K562 (cell line): Measurements from ENCODE around the gene CEACAM5. TPM values are rescaled to one million over a fixed set of nuclear protein-coding genes. Genes with fewer than 3 reads are reported as not detected.

ENCODE experiments used
- polyA plus RNA-seq, 8 experiments: library from polyadenylated mRNA; depleted of rRNA in 4 of 8; stranded (reverse) in 5 of 8; unstranded in 3 of 8; fragments of >200 nt; fragmentation: Nextera tagmentation in 2 of 8; fragmentation: Illumina TruSeq in 1 of 8; extraction: Ambion mirVana in 2 of 8; extraction: Trizol in 1 of 8; gene quantifications; 2 replicates each; pipeline versions ENCODE4 v1.2.1 to v1.2.3, GENCODE V29; 2011 to 2014; ENCODE audit warnings: inconsistent platforms in 1 of 8, missing spikeins in 1 of 8
- total RNA-seq, 7 experiments: library from RNA; depleted of rRNA in 6 of 7; stranded (reverse); fragments of >200 nt in 6 of 7; fragmentation: Illumina TruSeq in 2 of 7; extraction: Trizol in 2 of 7; gene quantifications; 2 replicates each; pipeline versions ENCODE4 v1.2.1 to v1.2.3, GENCODE V29; 2011 to 2021; ENCODE audit warnings: low replicate concordance in 1 of 7
- TF ChIP-seq, protein P1 (sequence below), 2 experiments: fragments of 450-650 bp; formaldehyde crosslinking in 1 of 2; IDR thresholded peaks; 2 replicates each; pipeline versions ENCODE4 v1.4.0 to v1.6.1; 2014 to 2020; ENCODE audit warnings: mild to moderate bottlenecking in 2 of 2, borderline replicate concordance in 1 of 2, low read depth in 1 of 2

CEACAM5 gene
- total and polyA plus RNA-seq, 9 of the 15 experiments (the other 6 are each of a cell fraction or from before 2014, with no cell fraction given) = 0.33 TPM; not detected in 8

- TF ChIP-seq, protein P1, sequence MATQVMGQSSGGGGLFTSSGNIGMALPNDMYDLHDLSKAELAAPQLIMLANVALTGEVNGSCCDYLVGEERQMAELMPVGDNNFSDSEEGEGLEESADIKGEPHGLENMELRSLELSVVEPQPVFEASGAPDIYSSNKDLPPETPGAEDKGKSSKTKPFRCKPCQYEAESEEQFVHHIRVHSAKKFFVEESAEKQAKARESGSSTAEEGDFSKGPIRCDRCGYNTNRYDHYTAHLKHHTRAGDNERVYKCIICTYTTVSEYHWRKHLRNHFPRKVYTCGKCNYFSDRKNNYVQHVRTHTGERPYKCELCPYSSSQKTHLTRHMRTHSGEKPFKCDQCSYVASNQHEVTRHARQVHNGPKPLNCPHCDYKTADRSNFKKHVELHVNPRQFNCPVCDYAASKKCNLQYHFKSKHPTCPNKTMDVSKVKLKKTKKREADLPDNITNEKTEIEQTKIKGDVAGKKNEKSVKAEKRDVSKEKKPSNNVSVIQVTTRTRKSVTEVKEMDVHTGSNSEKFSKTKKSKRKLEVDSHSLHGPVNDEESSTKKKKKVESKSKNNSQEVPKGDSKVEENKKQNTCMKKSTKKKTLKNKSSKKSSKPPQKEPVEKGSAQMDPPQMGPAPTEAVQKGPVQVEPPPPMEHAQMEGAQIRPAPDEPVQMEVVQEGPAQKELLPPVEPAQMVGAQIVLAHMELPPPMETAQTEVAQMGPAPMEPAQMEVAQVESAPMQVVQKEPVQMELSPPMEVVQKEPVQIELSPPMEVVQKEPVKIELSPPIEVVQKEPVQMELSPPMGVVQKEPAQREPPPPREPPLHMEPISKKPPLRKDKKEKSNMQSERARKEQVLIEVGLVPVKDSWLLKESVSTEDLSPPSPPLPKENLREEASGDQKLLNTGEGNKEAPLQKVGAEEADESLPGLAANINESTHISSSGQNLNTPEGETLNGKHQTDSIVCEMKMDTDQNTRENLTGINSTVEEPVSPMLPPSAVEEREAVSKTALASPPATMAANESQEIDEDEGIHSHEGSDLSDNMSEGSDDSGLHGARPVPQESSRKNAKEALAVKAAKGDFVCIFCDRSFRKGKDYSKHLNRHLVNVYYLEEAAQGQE (IDR thresholded peaks at IDR 0.05; ENCODE audit: borderline replicate concordance) = no peak
- TF ChIP-seq, protein P1 (CRISPR knock-in tag; IDR thresholded peaks at IDR 0.05; ENCODE audit: low read depth) = no peak
Measured at GRCh38 chr19:41702171-41702651, 6.2 kb upstream of the CEACAM5 start (continued).
